Mesenchymal stem cell (in vitro differentiated cells and primary cell): ENCODE measurements around the gene TOR1B. TPM values are rescaled to one million over a fixed set of nuclear protein-coding genes. Genes with fewer than 3 reads are reported as not detected.
A peak's percentile ranks its signal among the peaks of the same experiment; 100 is the strongest.

Source experiments
- DNase-seq: peaks from one replicate; pipeline ENCODE4 v3.0.0-alpha.2; 2013
- H2AFZ ChIP-seq: one replicate; pipeline ENCODE4 v1.6.1; 2013; ENCODE audit warnings: low read depth, mild to moderate bottlenecking, control low read depth, inconsistent platforms, low read length, moderate library complexity
- H2AK5ac ChIP-seq: 2 replicates; pipeline ENCODE4 v1.6.1; 2013; ENCODE audit warnings: low read length, moderate library complexity, mild to moderate bottlenecking, inconsistent platforms; ENCODE audit not compliant: severe bottlenecking
- H2BK120ac ChIP-seq: one replicate; pipeline ENCODE4 v1.6.1; 2013; ENCODE audit warnings: low read depth, mild to moderate bottlenecking, inconsistent platforms, low read length, moderate library complexity
- H2BK12ac ChIP-seq, 2 experiments: one replicate each; pipeline ENCODE4 v1.6.1; 2013; ENCODE audit warnings: inconsistent platforms in 2 of 2, low read length in 2 of 2, mild to moderate bottlenecking in 2 of 2, moderate library complexity in 2 of 2, control low read depth in 1 of 2
- H2BK15ac ChIP-seq: one replicate; pipeline ENCODE4 v1.6.1; 2013; ENCODE audit warnings: mild to moderate bottlenecking, low read depth, inconsistent platforms; ENCODE audit not compliant: poor library complexity, severe bottlenecking
- H2BK5ac ChIP-seq: 2 replicates; pipeline ENCODE4 v1.6.1; 2013; ENCODE audit warnings: low read depth, mild to moderate bottlenecking, low read length, control low read depth, inconsistent platforms; ENCODE audit not compliant: poor library complexity, severe bottlenecking
- H3K14ac ChIP-seq, 2 experiments: one replicate each; pipeline ENCODE4 v1.6.1; 2013; ENCODE audit warnings: inconsistent platforms in 2 of 2, low read length in 2 of 2, control low read depth in 1 of 2, mild to moderate bottlenecking in 1 of 2, moderate library complexity in 1 of 2
- H3K18ac ChIP-seq, 2 experiments: one replicate each; pipeline ENCODE4 v1.6.1; 2013; ENCODE audit warnings: inconsistent platforms in 2 of 2, low read length in 2 of 2, control low read depth in 1 of 2, low read depth in 1 of 2, mild to moderate bottlenecking in 1 of 2
- H3K23ac ChIP-seq, 2 experiments: one replicate each; pipeline ENCODE4 v1.6.1; 2013; ENCODE audit warnings: inconsistent platforms in 2 of 2, low read length in 2 of 2, mild to moderate bottlenecking in 2 of 2, moderate library complexity in 2 of 2, control low read depth in 1 of 2
- H3K27ac ChIP-seq: 2 replicates; pipeline ENCODE4 v1.5.1; 2013; ENCODE audit warnings: mild to moderate bottlenecking, moderate library complexity, low read length, control low read depth, inconsistent platforms; ENCODE audit not compliant: poor library complexity, severe bottlenecking
- H3K27me3 ChIP-seq, 2 experiments: 2 replicates each; pipeline versions ENCODE4 v1.6.1 to v1.7.0; 2013; ENCODE audit warnings: low read length in 2 of 2, mild to moderate bottlenecking in 2 of 2, moderate library complexity in 2 of 2, control low read depth in 1 of 2, inconsistent platforms in 1 of 2; ENCODE audit not compliant: control insufficient read depth in 1 of 2, insufficient read depth in 1 of 2
- H3K36me3 ChIP-seq, 2 experiments: 2 replicates each; pipeline versions ENCODE4 v1.6.1 to v1.7.0; 2013; ENCODE audit warnings: low read length in 2 of 2, control low read depth in 1 of 2, inconsistent platforms in 1 of 2, low read depth in 1 of 2, mild to moderate bottlenecking in 1 of 2; ENCODE audit not compliant: insufficient read depth in 2 of 2, control insufficient read depth in 1 of 2
- H3K4ac ChIP-seq, 2 experiments: one replicate each; pipeline ENCODE4 v1.6.1; 2013; ENCODE audit warnings: inconsistent platforms in 2 of 2, low read length in 2 of 2, mild to moderate bottlenecking in 2 of 2, moderate library complexity in 2 of 2, control low read depth in 1 of 2, low read depth in 1 of 2
- H3K4me1 ChIP-seq: 2 replicates; pipeline ENCODE4 v1.6.1; 2013; ENCODE audit warnings: low read depth, low read length, control low read depth; ENCODE audit not compliant: control insufficient read depth, insufficient read depth
- H3K4me2 ChIP-seq: 2 replicates; pipeline ENCODE4 v1.6.1; 2013; ENCODE audit warnings: low read length, mild to moderate bottlenecking, inconsistent platforms; ENCODE audit not compliant: poor library complexity, severe bottlenecking
- H3K4me3 ChIP-seq, 2 experiments: 2 replicates each; pipeline versions ENCODE4 v1.5.1 to v1.7.0; 2013; ENCODE audit warnings: low read length in 2 of 2, mild to moderate bottlenecking in 2 of 2, control low read depth in 1 of 2, low read depth in 1 of 2; ENCODE audit not compliant: insufficient read depth in 1 of 2
- H3K79me1 ChIP-seq: replicated peaks from 2 replicates; pipeline ENCODE4 v1.6.1; 2013; ENCODE audit warnings: mild to moderate bottlenecking, control low read depth, low read length, inconsistent platforms; ENCODE audit not compliant: poor library complexity, severe bottlenecking
- H3K9ac ChIP-seq: 2 replicates; pipeline ENCODE4 v1.7.0; 2013; ENCODE audit warnings: mild to moderate bottlenecking, low read length, moderate library complexity
- H3K9me3 ChIP-seq: 2 replicates; pipeline ENCODE4 v1.7.0; 2013; ENCODE audit warnings: mild to moderate bottlenecking, low read length; ENCODE audit not compliant: control insufficient read depth
- H4K8ac ChIP-seq: one replicate; pipeline ENCODE4 v1.6.1; 2013; ENCODE audit warnings: inconsistent platforms, mild to moderate bottlenecking, low read length, moderate library complexity
- H4K91ac ChIP-seq: one replicate; pipeline ENCODE4 v1.6.1; 2013; ENCODE audit warnings: mild to moderate bottlenecking, low read length, inconsistent platforms
- WGBS: methylation state at CpG from one replicate; pipeline ENCODE4 v1.1.7; 2013; ENCODE audit warnings: mixed read lengths; 5-methylcytosine and 5-hydroxymethylcytosine counted together
- polyA plus RNA-seq, 2 experiments: library from polyadenylated mRNA; stranded (reverse); fragments of 200-250 nt; gene quantifications; one replicate each; pipeline ENCODE4 v1.2.3, GENCODE V29; 2013

The TOR1B gene, protein sequence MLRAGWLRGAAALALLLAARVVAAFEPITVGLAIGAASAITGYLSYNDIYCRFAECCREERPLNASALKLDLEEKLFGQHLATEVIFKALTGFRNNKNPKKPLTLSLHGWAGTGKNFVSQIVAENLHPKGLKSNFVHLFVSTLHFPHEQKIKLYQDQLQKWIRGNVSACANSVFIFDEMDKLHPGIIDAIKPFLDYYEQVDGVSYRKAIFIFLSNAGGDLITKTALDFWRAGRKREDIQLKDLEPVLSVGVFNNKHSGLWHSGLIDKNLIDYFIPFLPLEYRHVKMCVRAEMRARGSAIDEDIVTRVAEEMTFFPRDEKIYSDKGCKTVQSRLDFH
- 30.4 TPM for polyA plus RNA-seq (2013, experiment 1 of 2)
- polyA plus RNA-seq (2013, experiment 2 of 2), result 33.2 TPM

DNA sequence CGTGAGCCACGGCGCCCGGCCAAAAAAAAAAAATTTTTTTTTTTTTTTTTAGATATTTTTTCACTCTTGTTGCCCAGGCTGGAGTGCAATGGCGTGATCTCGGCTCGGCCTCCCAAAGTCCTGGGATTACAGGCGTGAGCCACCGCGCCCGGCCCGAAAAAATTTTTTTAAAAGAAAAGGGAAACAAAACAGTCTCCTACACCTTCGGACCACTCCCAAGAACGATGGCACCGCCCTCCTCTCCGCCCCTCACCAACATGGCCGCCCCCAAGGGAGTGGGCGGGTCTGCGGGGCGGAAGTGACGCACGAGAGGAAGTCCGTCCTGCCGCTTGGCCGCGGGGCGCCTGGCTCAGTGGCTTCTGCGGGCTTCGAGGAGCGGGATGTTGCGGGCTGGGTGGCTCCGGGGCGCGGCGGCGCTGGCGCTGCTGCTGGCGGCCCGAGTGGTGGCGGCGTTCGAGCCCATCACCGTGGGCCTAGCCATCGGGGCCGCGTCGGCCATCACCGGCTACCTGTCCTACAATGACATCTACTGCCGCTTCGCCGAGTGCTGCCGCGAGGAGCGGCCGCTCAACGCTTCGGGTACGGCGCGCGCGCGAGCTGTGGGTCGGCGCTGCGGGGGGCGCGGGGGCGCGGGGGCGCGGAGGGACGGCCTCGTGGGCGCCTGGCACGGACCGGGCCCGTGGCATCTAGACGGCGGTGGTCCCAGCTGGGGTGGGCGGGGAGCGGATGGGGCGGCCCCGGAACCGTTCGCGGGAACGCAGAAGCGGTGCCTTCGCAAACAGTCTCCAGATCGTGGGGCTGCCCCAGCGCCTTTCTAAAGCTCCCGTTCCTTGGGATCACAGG is at the start of gene TOR1B:
TOR1B (plus strand) TSS at position 352 of the 843 bp plus-strand sequence; CDS start at position 381, 29 bp downstream.
- H3K18ac ChIP-seq, result peak within 1 kb of the TSS; percentile 59 to 82
- peak; percentile 90 for DNase-seq
- 6% methylated on average over 70 of the region's 93 CpGs for WGBS
- peaks cover 0 to 4% of the 10 kb centered on the region in 2 experiments for H3K27me3 ChIP-seq
- peaks cover 15 to 22% of the 10 kb centered on the region in 2 experiments for H3K36me3 ChIP-seq
- H2AK5ac ChIP-seq, result no peak within 1 kb of the TSS
- H3K4me3 ChIP-seq, result peak within 1 kb of the TSS; percentile 91 to 99
- H3K4me1 ChIP-seq, result peaks cover 7% of the 10 kb centered on the region
- H2BK15ac ChIP-seq, result peak within 1 kb of the TSS; percentile 40
- H2BK12ac ChIP-seq, result no peak within 1 kb of the TSS
- peak within 1 kb of the TSS; percentile 86 for H4K91ac ChIP-seq
- peak within 1 kb of the TSS; percentile 93 for H4K8ac ChIP-seq
- H2BK120ac ChIP-seq, result no peak within 1 kb of the TSS
- H3K9me3 ChIP-seq, result no peaks in the 10 kb centered on the region
- peaks cover 20% of the 10 kb centered on the region for H3K79me1 ChIP-seq
- H3K4ac ChIP-seq, result peak within 1 kb of the TSS in 1 of 2 experiments; percentile 54
- peak within 1 kb of the TSS; percentile 80 for H3K4me2 ChIP-seq
- no peak within 1 kb of the TSS for H3K27ac ChIP-seq
- H3K9ac ChIP-seq, result peak within 1 kb of the TSS; percentile 81
- peak within 1 kb of the TSS; percentile 85 for H2AFZ ChIP-seq
- H2BK5ac ChIP-seq, result no peak within 1 kb of the TSS
- no peak within 1 kb of the TSS for H3K23ac ChIP-seq
- H3K14ac ChIP-seq, result peak within 1 kb of the TSS in 1 of 2 experiments; percentile 93

DNA sequence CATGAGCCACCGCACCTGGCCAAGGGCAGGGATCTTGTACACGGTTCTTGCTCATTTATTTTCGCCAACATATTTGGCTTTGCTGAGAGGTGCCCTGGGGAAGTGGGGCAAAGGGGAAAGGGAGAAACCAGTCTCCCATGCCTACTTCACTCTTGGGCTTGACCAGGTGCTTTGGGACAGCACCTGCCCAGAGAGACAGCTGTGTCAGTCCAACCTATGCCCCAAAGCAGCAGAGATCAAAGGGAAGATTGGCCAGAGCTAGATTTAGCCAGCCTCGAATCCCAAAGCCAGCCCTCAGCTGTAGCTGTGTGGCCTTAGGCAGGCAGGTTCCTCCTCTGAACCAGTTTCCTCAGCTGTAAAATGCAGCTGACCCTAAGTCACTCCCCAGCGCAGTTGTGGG is 47.8 kb upstream of the TOR1B start:
- WGBS, result 95% methylated on average over 5 of the region's 5 CpGs
- peaks cover 0 to 28% of the 10 kb centered on the region in 2 experiments for H3K27me3 ChIP-seq
- peaks cover 14% of the 10 kb centered on the region for H3K4me1 ChIP-seq

DNA sequence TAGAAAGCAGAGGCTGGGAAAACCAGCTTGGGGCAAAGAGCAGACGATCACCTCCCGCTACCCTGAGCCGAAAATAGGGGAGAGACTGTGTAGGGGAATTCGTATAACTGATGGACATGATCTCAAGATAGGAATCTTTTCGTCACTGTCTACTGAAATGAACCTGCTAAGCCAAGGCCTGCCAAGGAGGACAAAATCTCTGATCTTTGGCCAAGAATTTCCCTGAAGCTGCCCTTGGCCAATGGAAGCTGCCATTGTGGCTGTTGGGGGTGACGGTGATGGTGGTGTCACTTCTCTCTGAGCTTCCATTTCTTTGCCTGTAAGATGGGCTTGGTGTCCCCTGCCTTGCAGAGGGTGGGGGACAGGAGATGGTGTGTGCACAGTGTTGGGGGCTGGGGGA is 46.8 kb upstream of the TOR1B start:
- Histone ChIP-seq H3K79me1 (no peaks in the 10 kb centered on the region), H3K27ac (no peak overlapping the region), H3K18ac (peak overlapping the region in 1 of 2 experiments; percentile 42), H3K14ac (peak overlapping the region in 1 of 2 experiments; percentile 58), H4K8ac (no peak overlapping the region), H3K4me1 (peaks cover 11% of the 10 kb centered on the region), H2BK12ac (peak overlapping the region in 1 of 2 experiments; percentile 82), H3K4me2 (no peak overlapping the region), H3K4me3 (no peak overlapping the region), H2BK5ac (no peak overlapping the region), H3K9ac (no peak overlapping the region), H4K91ac (no peak overlapping the region), H3K9me3 (no peaks in the 10 kb centered on the region), H2BK120ac (no peak overlapping the region), H2BK15ac (no peak overlapping the region), H3K27me3 (peaks cover 0 to 28% of the 10 kb centered on the region in 2 experiments), H2AK5ac (no peak overlapping the region), H3K4ac (peak overlapping the region; percentile 1 to 9), H2AFZ (no peak overlapping the region), H3K23ac (no peak overlapping the region), H3K36me3 (no peaks in the 10 kb centered on the region)
- no peak for DNase-seq
- WGBS, result 97% methylated on average over 6 of the region's 6 CpGs

More for the DNA sequence above, 47.8 kb upstream of the TOR1B start:
- no peak overlapping the region for H4K91ac ChIP-seq
- H2BK5ac ChIP-seq, result no peak overlapping the region
- H3K4me3 ChIP-seq, result no peak overlapping the region
- no peak overlapping the region for H2AK5ac ChIP-seq
- no peak overlapping the region for H2BK120ac ChIP-seq
- H2BK12ac ChIP-seq, result peak overlapping the region in 1 of 2 experiments; percentile 10
- no peak overlapping the region for H3K14ac ChIP-seq
- H3K9ac ChIP-seq, result no peak overlapping the region
- no peak overlapping the region for H2AFZ ChIP-seq
- H3K27ac ChIP-seq, result no peak overlapping the region
- H3K79me1 ChIP-seq, result no peaks in the 10 kb centered on the region
- no peaks in the 10 kb centered on the region for H3K9me3 ChIP-seq
- H3K36me3 ChIP-seq, result no peaks in the 10 kb centered on the region
- H3K18ac ChIP-seq, result no peak overlapping the region
- no peak for DNase-seq
- H3K4ac ChIP-seq, result no peak overlapping the region
- H3K23ac ChIP-seq, result no peak overlapping the region
- no peak overlapping the region for H3K4me2 ChIP-seq
- no peak overlapping the region for H4K8ac ChIP-seq
- no peak overlapping the region for H2BK15ac ChIP-seq

DNA sequence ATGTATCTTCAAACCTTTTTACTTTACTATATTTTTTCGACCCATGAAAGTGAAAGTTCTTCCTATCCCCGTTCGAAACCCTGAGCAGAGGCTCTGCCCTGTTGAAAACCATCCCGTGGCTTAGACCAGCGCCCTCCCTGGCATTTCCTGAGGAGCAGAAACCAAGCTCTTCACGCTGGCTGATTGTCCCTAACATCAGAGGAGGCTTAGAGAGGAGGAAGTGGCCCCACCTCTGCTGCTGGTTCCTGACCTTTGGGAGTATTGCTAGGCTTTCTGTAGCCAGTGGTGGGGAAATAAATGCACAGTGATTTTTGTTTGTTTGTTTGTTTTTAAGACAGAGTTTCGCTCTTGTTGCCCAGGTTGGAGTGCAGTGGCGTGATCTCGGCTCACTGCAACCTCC is 45.9 kb upstream of the TOR1B start:
- Histone ChIP-seq H3K4me3 (no peak overlapping the region), H3K4me2 (no peak overlapping the region), H3K27ac (no peak overlapping the region), H2BK15ac (no peak overlapping the region), H3K79me1 (no peaks in the 10 kb centered on the region), H3K27me3 (peaks cover 0 to 22% of the 10 kb centered on the region in 2 experiments), H4K91ac (no peak overlapping the region), H4K8ac (peak overlapping the region; percentile 7), H3K4me1 (peaks cover 15% of the 10 kb centered on the region), H3K9ac (peak overlapping the region; percentile 58), H2AFZ (no peak overlapping the region), H3K14ac (no peak overlapping the region), H3K36me3 (no peaks in the 10 kb centered on the region), H3K9me3 (no peaks in the 10 kb centered on the region), H3K18ac (peak overlapping the region in 1 of 2 experiments; percentile 53), H3K23ac (no peak overlapping the region), H2AK5ac (no peak overlapping the region), H3K4ac (peak overlapping the region in 1 of 2 experiments; percentile 35), H2BK12ac (peak overlapping the region; percentile 38 to 75), H2BK120ac (no peak overlapping the region), H2BK5ac (no peak overlapping the region)
- peak; percentile 33 for DNase-seq
- WGBS, result 73% methylated on average over 9 of the region's 9 CpGs
